KOPT-K1 (cell line): ENCODE results near the gene CLIC3.

Experiments
- H3K27ac ChIP-seq: fragments of 200-600 bp; sonication (generic); 2 replicates; pipeline ENCODE4 v1.5.1; 2016; ENCODE audit warnings: antibody characterized with exemption, mild to moderate bottlenecking, low read depth, low read length; ENCODE audit not compliant: poor library complexity, severe bottlenecking
- H3K36me3 ChIP-seq: fragments of 200-600 bp; sonication (generic); 2 replicates; pipeline ENCODE4 v1.5.1; 2017; ENCODE audit warnings: antibody characterized with exemption, mild to moderate bottlenecking, low read length, moderate library complexity; ENCODE audit not compliant: insufficient read depth
- H3K9me3 ChIP-seq: fragments of 200-600 bp; sonication (generic); 2 replicates; pipeline ENCODE4 v1.5.1; 2017; ENCODE audit warnings: antibody characterized with exemption, low read length, mild to moderate bottlenecking; ENCODE audit not compliant: insufficient read depth, poor library complexity, severe bottlenecking

The CLIC3 gene

DNA sequence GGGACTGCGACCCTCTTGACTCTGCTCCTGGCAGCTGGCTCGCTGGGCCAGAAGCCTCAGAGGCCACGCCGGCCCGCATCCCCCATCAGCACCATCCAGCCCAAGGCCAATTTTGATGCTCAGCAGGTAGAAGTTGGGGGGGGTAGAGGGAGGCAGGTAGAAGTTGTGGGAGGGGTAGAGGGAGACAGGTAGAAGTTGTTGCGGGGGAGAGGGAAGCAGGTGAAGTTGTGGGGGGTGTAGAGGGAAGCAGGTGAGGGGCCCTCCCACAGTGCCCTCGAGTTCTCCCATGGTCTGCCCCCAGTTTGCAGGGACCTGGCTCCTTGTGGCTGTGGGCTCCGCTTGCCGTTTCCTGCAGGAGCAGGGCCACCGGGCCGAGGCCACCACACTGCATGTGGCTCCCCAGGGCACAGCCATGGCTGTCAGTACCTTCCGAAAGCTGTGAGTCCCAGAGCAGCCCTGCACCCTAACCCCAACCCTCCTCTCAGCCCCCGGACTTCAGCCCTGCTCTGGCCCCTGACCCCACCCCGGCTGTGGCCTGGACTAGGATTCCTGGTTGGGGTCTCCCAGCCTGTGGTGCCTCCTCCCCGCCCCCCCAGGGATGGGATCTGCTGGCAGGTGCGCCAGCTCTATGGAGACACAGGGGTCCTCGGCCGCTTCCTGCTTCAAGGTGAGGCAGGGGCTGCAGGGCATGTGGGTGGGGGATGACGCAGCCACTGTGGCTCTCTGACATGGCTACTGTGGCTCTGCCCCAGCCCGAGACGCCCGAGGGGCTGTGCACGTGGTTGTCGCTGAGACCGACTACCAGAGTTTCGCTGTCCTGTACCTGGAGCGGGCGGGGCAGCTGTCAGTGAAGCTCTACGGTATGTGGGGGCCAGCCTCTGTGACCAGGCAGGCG is 50.8 kb downstream of the CLIC3 start:
- Histone ChIP-seq H3K27ac (no peak overlapping the region), H3K36me3 (peaks cover 21% of the 10 kb centered on the region; the same call in 1 of the 2 replicates), H3K9me3 (no peaks in the 10 kb centered on the region)
